OCI-LY1 (cell line): ENCODE data around the gene FOXJ2.

ENCODE experiments used
- EZH2 ChIP-seq: fragments of 200-600 bp; sonication (generic), shearing (Covaris generic); IDR thresholded peaks from 2 replicates; pipeline ENCODE4 v1.8.0; 2017; ENCODE audit warnings: borderline replicate concordance, mixed run types, mild to moderate bottlenecking, antibody characterized with exemption, low read length, moderate library complexity, mixed read lengths
- TF ChIP-seq, protein P1 (sequence below): fragments of 200-600 bp; sonication (generic), shearing (Covaris generic); IDR thresholded peaks from 2 replicates; pipeline ENCODE4 v1.5.1; 2017; ENCODE audit warnings: mild to moderate bottlenecking, antibody characterized with exemption, low read length, moderate library complexity, mixed read lengths

DNA sequence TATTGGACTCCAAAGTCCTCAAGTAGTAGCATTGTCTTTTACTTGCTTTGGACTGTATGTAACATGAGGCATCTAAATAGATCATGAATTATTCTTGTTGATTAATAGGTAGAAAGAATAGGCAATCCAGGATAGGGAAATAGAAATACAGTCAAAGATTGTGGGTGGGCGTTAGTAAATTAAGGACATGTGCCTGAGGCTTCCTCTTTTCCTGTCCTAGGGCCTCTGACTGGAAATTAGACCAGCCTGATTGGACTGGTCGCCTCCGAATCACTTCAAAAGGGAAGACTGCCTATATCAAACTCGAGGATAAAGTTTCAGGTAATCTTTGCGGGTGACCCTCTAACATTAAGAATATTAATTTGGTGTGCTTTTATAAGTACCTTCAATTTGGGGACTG, 57.2 kb downstream of the FOXJ2 start:
- TF ChIP-seq, protein P1, sequence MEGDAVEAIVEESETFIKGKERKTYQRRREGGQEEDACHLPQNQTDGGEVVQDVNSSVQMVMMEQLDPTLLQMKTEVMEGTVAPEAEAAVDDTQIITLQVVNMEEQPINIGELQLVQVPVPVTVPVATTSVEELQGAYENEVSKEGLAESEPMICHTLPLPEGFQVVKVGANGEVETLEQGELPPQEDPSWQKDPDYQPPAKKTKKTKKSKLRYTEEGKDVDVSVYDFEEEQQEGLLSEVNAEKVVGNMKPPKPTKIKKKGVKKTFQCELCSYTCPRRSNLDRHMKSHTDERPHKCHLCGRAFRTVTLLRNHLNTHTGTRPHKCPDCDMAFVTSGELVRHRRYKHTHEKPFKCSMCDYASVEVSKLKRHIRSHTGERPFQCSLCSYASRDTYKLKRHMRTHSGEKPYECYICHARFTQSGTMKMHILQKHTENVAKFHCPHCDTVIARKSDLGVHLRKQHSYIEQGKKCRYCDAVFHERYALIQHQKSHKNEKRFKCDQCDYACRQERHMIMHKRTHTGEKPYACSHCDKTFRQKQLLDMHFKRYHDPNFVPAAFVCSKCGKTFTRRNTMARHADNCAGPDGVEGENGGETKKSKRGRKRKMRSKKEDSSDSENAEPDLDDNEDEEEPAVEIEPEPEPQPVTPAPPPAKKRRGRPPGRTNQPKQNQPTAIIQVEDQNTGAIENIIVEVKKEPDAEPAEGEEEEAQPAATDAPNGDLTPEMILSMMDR = no peak
- no peak for TF ChIP-seq EZH2
